K562 (cell line): ENCODE data around the gene C20orf96. TPM values are rescaled to one million over a fixed set of nuclear protein-coding genes. Genes with fewer than 3 reads are reported as not detected.

Experiments used
- ATF7 ChIP-seq: fragments of 450-650 bp; IDR thresholded peaks from 2 replicates; pipeline ENCODE4 v1.7.1; 2014; ENCODE audit warnings: mild to moderate bottlenecking, moderate library complexity
- BACH1 ChIP-seq: fragments of 200-800 bp; sonication (Bioruptor generic); IDR thresholded peaks from 2 replicates; pipeline ENCODE4 v1.6.1; 2016; ENCODE audit warnings: missing genetic modification characterization, missing compliant biosample characterization
- CC2D1A ChIP-seq: fragments of 450-650 bp; IDR thresholded peaks from 2 replicates; pipeline ENCODE4 v1.6.1; 2017; ENCODE audit warnings: mild to moderate bottlenecking
- EHMT2 ChIP-seq: fragments of 450-650 bp; IDR thresholded peaks from 2 replicates; pipeline ENCODE4 v1.6.1; 2018; ENCODE audit warnings: antibody characterized with exemption
- GTF2A2 ChIP-seq: IDR thresholded peaks from 2 replicates; pipeline ENCODE4 v1.6.1; 2016; ENCODE audit warnings: mild to moderate bottlenecking, missing genetic modification characterization, missing compliant biosample characterization
- HNRNPH1 ChIP-seq: fragments of 200-400 bp; formaldehyde crosslinking; optimal IDR thresholded peaks from 2 replicates; pipeline ENCODE3; 2017; ENCODE audit warnings: low read depth, mild to moderate bottlenecking, low read length, moderate library complexity
- NCOA2 ChIP-seq, 2 experiments: fragments of 450-650 bp; IDR thresholded peaks; 2 replicates each; pipeline ENCODE4 v1.6.1; 2018; ENCODE audit warnings: mild to moderate bottlenecking in 2 of 2, moderate library complexity in 1 of 2; ENCODE audit not compliant: partially characterized antibody in 2 of 2
- PRPF4 ChIP-seq: fragments of 200-400 bp; formaldehyde crosslinking; IDR thresholded peaks from one replicate; pipeline ENCODE4 v1.6.1; 2017; ENCODE audit warnings: low read length, low read depth, mild to moderate bottlenecking; ENCODE audit not compliant: insufficient read depth, poor library complexity, severe bottlenecking
- TSC22D4 ChIP-seq: fragments of 450-650 bp; IDR thresholded peaks from 2 replicates; pipeline ENCODE4 v1.6.1; 2016; ENCODE audit warnings: missing genetic modification characterization, missing biosample characterization, control low read depth
- ZBED1 ChIP-seq: IDR thresholded peaks from 2 replicates; pipeline ENCODE4 v1.6.1; 2014
- ZKSCAN3 ChIP-seq: fragments of 250-450 bp; sonication (Bioruptor Pico); IDR thresholded peaks from 2 replicates; pipeline ENCODE4 v1.4.0; 2020
- ZNF12 ChIP-seq: sonication (generic); formaldehyde crosslinking; IDR thresholded peaks from 2 replicates; pipeline ENCODE4 v1.4.0; 2020; ENCODE audit warnings: mild to moderate bottlenecking, missing genetic modification reagents
- ZNF232 ChIP-seq: sonication (generic); formaldehyde crosslinking; IDR thresholded peaks from 2 replicates; pipeline ENCODE4 v1.8.0; 2022; ENCODE audit warnings: mild to moderate bottlenecking, missing genetic modification reagents
- ZNF347 ChIP-seq: fragments of 450-650 bp; formaldehyde crosslinking; IDR thresholded peaks from 2 replicates; pipeline ENCODE4 v1.4.0; 2020; ENCODE audit warnings: low read depth, mild to moderate bottlenecking, moderate library complexity
- polyA plus RNA-seq, 8 experiments: library from polyadenylated mRNA; depleted of rRNA in 4 of 8; stranded (reverse) in 5 of 8; unstranded in 3 of 8; fragments of >200 nt; fragmentation: Nextera tagmentation in 2 of 8; fragmentation: Illumina TruSeq in 1 of 8; extraction: Ambion mirVana in 2 of 8; extraction: Trizol in 1 of 8; gene quantifications; 2 replicates each; pipeline versions ENCODE4 v1.2.1 to v1.2.3, GENCODE V29; 2011 to 2014; ENCODE audit warnings: inconsistent platforms in 1 of 8, missing spikeins in 1 of 8
- total RNA-seq, 7 experiments: library from RNA; depleted of rRNA in 6 of 7; stranded (reverse); fragments of >200 nt in 6 of 7; fragmentation: Illumina TruSeq in 2 of 7; extraction: Trizol in 2 of 7; gene quantifications; 2 replicates each; pipeline versions ENCODE4 v1.2.1 to v1.2.3, GENCODE V29; 2011 to 2021; ENCODE audit warnings: low replicate concordance in 1 of 7
- TF ChIP-seq, protein P1 (sequence below): fragments of 200-400 bp; formaldehyde crosslinking; IDR thresholded peaks from 2 replicates; pipeline ENCODE4 v1.6.1; 2017; ENCODE audit warnings: mild to moderate bottlenecking, low read depth, low read length, moderate library complexity
- TF ChIP-seq, protein P2 (sequence below): sonication (generic); formaldehyde crosslinking; IDR thresholded peaks from 2 replicates; pipeline ENCODE4 v1.8.1; 2022; ENCODE audit warnings: missing genetic modification reagents
- TF ChIP-seq, protein P3 (sequence below): fragments of 200-800 bp; sonication (Bioruptor generic); IDR thresholded peaks from 2 replicates; pipeline ENCODE4 v1.6.1; 2017; ENCODE audit warnings: missing genetic modification characterization, missing compliant biosample characterization
- TF ChIP-seq, protein P4 (sequence below): fragments of 250-450 bp; sonication (Bioruptor Pico); IDR thresholded peaks from 2 replicates; pipeline ENCODE4 v1.5.0; 2021

The C20orf96 gene
- total and polyA plus RNA-seq, 9 of the 15 experiments (the other 6 are each of a cell fraction or from before 2014, with no cell fraction given): 1.7 to 11.7 (median 4.2) TPM

DNA sequence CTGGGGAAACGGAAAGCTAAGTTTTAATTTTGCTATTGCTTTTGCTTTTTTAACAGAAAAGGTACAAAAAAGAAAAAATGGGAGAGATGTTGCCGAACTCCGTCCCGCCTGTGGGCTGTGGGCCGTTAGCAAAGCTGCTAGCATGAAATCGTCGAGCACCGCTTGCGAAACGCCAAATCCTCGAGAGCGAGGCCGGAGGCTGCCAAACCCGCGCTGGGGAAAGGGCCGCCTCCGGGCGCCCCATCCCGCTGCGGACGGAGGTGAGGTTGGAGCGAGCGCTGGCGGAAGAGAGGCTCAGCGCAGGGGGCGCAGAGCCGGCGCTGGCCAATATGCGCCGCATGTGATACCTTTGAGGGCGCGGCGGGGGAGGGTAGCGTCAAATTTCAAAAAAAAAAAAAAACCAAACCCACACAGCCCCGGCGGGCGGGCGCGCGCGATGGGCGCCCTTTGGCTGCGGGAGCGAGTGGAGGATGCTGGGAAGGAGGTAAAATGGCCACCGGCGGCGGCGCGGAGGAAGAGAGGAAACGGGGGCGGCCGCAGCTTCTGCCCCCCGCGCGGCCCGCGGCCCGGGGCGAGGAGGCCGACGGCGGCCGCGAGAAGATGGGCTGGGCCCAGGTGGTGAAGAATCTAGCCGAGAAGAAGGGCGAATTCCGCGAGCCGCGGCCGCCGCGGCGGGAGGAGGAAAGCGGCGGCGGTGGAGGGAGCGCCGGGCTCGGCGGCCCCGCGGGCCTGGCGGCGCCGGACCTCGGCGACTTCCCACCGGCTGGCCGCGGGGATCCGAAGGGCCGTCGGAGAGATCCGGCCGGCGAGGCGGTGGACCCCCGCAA is 6.8 kb upstream of the C20orf96 start, which contains the start of gene ZCCHC3 (continued):
- no peak for TF ChIP-seq TSC22D4 (tag)
- TF ChIP-seq ATF7: peak; percentile 65
- no peak for TF ChIP-seq ZKSCAN3 (CRISPR knock-in tag)
- no peak for TF ChIP-seq ZNF232 (CRISPR knock-in tag)
- TF ChIP-seq ZBED1: no peak
- TF ChIP-seq BACH1 (tag): no peak
- TF ChIP-seq EHMT2: no peak
- TF ChIP-seq, protein P1, sequence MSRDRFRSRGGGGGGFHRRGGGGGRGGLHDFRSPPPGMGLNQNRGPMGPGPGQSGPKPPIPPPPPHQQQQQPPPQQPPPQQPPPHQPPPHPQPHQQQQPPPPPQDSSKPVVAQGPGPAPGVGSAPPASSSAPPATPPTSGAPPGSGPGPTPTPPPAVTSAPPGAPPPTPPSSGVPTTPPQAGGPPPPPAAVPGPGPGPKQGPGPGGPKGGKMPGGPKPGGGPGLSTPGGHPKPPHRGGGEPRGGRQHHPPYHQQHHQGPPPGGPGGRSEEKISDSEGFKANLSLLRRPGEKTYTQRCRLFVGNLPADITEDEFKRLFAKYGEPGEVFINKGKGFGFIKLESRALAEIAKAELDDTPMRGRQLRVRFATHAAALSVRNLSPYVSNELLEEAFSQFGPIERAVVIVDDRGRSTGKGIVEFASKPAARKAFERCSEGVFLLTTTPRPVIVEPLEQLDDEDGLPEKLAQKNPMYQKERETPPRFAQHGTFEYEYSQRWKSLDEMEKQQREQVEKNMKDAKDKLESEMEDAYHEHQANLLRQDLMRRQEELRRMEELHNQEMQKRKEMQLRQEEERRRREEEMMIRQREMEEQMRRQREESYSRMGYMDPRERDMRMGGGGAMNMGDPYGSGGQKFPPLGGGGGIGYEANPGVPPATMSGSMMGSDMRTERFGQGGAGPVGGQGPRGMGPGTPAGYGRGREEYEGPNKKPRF: no peak
- no peak for TF ChIP-seq ZNF12 (CRISPR knock-in tag)
- TF ChIP-seq GTF2A2 (tag): 0 out of 2 replicates have a peak, but pooled peaks have one; percentile 30
- TF ChIP-seq, protein P2, sequence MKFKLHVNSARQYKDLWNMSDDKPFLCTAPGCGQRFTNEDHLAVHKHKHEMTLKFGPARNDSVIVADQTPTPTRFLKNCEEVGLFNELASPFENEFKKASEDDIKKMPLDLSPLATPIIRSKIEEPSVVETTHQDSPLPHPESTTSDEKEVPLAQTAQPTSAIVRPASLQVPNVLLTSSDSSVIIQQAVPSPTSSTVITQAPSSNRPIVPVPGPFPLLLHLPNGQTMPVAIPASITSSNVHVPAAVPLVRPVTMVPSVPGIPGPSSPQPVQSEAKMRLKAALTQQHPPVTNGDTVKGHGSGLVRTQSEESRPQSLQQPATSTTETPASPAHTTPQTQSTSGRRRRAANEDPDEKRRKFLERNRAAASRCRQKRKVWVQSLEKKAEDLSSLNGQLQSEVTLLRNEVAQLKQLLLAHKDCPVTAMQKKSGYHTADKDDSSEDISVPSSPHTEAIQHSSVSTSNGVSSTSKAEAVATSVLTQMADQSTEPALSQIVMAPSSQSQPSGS (CRISPR knock-in tag): no peak
- TF ChIP-seq, protein P3, sequence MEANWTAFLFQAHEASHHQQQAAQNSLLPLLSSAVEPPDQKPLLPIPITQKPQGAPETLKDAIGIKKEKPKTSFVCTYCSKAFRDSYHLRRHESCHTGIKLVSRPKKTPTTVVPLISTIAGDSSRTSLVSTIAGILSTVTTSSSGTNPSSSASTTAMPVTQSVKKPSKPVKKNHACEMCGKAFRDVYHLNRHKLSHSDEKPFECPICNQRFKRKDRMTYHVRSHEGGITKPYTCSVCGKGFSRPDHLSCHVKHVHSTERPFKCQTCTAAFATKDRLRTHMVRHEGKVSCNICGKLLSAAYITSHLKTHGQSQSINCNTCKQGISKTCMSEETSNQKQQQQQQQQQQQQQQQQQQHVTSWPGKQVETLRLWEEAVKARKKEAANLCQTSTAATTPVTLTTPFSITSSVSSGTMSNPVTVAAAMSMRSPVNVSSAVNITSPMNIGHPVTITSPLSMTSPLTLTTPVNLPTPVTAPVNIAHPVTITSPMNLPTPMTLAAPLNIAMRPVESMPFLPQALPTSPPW (CRISPR knock-in tag): peak; percentile 89
- no peak for TF ChIP-seq HNRNPH1
- no peak for TF ChIP-seq PRPF4
- TF ChIP-seq, protein P4, sequence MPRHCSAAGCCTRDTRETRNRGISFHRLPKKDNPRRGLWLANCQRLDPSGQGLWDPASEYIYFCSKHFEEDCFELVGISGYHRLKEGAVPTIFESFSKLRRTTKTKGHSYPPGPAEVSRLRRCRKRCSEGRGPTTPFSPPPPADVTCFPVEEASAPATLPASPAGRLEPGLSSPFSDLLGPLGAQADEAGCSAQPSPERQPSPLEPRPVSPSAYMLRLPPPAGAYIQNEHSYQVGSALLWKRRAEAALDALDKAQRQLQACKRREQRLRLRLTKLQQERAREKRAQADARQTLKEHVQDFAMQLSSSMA: 0 out of 2 replicates have a peak, but pooled peaks have one; percentile 57
- no peak for TF ChIP-seq NCOA2 (IDR thresholded peaks at IDR 0.05; ENCODE audit: partially characterized antibody in 2 of 2)
- no peak for TF ChIP-seq ZNF347 (CRISPR knock-in tag)
- TF ChIP-seq CC2D1A: peak; percentile 65; the same call in 1 of the 2 replicates
